K562 (cell line): ENCODE results near the gene UBR4. TPM values are rescaled to one million over a fixed set of nuclear protein-coding genes. Genes with fewer than 3 reads are reported as not detected.

ENCODE experiments used
- ATAC-seq: fragments of 200-7000 bp; cut with Tn5 transposase; 3 replicates; pipeline ENCODE4 v1.9.1; 2020; ENCODE audit warnings: moderate library complexity
- BruUV-seq: library from RNA; stranded (reverse); fragments of 400-500 nt; replicated peaks from 2 replicates; lab custom pipeline; 2021; lab: Mats Ljungman, UMichigan
- CTCF ChIA-PET: fragments of 300-600 bp; formaldehyde crosslinking; extraction: SDS; loops from one replicate; lab custom pipeline; 2021; ENCODE audit warnings: low intra/inter-chr PET ratio; lab: Yijun Ruan, JAX
- POLR2A ChIA-PET: fragments of 300-600, 350-650 bp; sonication (Branson Sonifier 250); formaldehyde crosslinking; extraction: SDS; loops from one replicate; lab custom pipeline; 2021; ENCODE audit warnings: antibody characterized with exemption, inconsistent platforms; lab: Yijun Ruan, JAX
- DNase-seq, 4 experiments: peaks; one replicate each; pipeline versions ENCODE4 v3.0.0 to v3.0.0-alpha.2; 2011 to 2018; ENCODE audit warnings: low spot score in 3 of 4, mixed read lengths in 3 of 4; ENCODE audit errors: extremely low read depth in 1 of 4
- FAIRE-seq: peaks from 2 replicates; lab custom pipeline; 2011; peaks lifted over from hg19 to GRCh38; lab: Jason Lieb, UNC
- H2AFZ ChIP-seq: 2 replicates; pipeline ENCODE4 v1.6.0; 2011; ENCODE audit warnings: low read depth, low read length, control low read depth, inconsistent platforms
- H3K27ac ChIP-seq: fragments of 200-600 bp; 3 replicates; pipeline ENCODE4 v1.8.0; 2011; ENCODE audit warnings: low read depth, mild to moderate bottlenecking, control low read depth, inconsistent platforms, low read length, moderate library complexity, mixed read lengths; ENCODE audit errors: extremely low read depth
- H3K27me3 ChIP-seq, 2 experiments: fragments of 300-600 bp in 1 of 2; 2 replicates in 1 of 2; 3 replicates in 1 of 2; pipeline versions ENCODE4 v1.6.0 to v1.8.0; 2011; ENCODE audit warnings: inconsistent platforms in 2 of 2, low read length in 2 of 2, mild to moderate bottlenecking in 1 of 2, mixed read lengths in 1 of 2, moderate library complexity in 1 of 2; ENCODE audit not compliant: control insufficient read depth in 2 of 2, insufficient read depth in 2 of 2
- H3K36me3 ChIP-seq: fragments of 300-600 bp; 3 replicates; pipeline ENCODE4 v1.8.0; 2011; ENCODE audit warnings: mild to moderate bottlenecking, low read length, inconsistent platforms; ENCODE audit not compliant: control insufficient read depth, insufficient read depth
- H3K4me1 ChIP-seq, 2 experiments: fragments of 200-600 bp in 1 of 2; replicated peaks in 1 of 2; 2 replicates in 1 of 2; 3 replicates in 1 of 2; pipeline versions ENCODE4 v1.5.1 to v1.8.0; 2011; ENCODE audit warnings: inconsistent platforms in 2 of 2, low read length in 2 of 2, mild to moderate bottlenecking in 1 of 2, mixed read lengths in 1 of 2, moderate library complexity in 1 of 2; ENCODE audit not compliant: control insufficient read depth in 2 of 2, insufficient read depth in 2 of 2
- H3K4me2 ChIP-seq: 2 replicates; pipeline ENCODE4 v1.6.1; 2011; ENCODE audit warnings: low read length, control low read depth, inconsistent platforms, mixed read lengths; ENCODE audit not compliant: insufficient read depth
- H3K4me3 ChIP-seq: fragments of 200-600 bp; sonication (generic), shearing (Covaris generic); 2 replicates; pipeline ENCODE4 v1.5.1; 2016; ENCODE audit warnings: control low read depth, inconsistent platforms
- H3K79me2 ChIP-seq: fragments of 200-600 bp; 3 replicates; pipeline ENCODE4 v1.8.0; 2011; ENCODE audit warnings: low read length, inconsistent platforms; ENCODE audit not compliant: control insufficient read depth, insufficient read depth
- H3K9ac ChIP-seq, 2 experiments: 2 replicates each; pipeline versions ENCODE4 v1.6.0 to v1.6.1; 2011; ENCODE audit warnings: low read depth in 2 of 2, low read length in 2 of 2, control low read depth in 1 of 2, inconsistent platforms in 1 of 2, mild to moderate bottlenecking in 1 of 2, mixed read lengths in 1 of 2; ENCODE audit not compliant: insufficient read depth in 1 of 2
- H3K9me1 ChIP-seq: one replicate; pipeline ENCODE4 v1.6.0; 2011; ENCODE audit warnings: inconsistent platforms, mild to moderate bottlenecking, low read length, moderate library complexity; ENCODE audit not compliant: control insufficient read depth, insufficient read depth
- H3K9me3 ChIP-seq: replicated peaks from 2 replicates; pipeline ENCODE4 v1.5.1; 2011; ENCODE audit warnings: low read depth, low read length, inconsistent platforms; ENCODE audit not compliant: control insufficient read depth, insufficient read depth
- H4K20me1 ChIP-seq: replicated peaks from 2 replicates; pipeline ENCODE4 v1.6.1; 2011; ENCODE audit warnings: low read length, inconsistent platforms, mixed read lengths; ENCODE audit not compliant: control insufficient read depth, insufficient read depth
- ASH1L ChIP-seq: fragments of 450-650 bp; IDR thresholded peaks from 2 replicates; pipeline ENCODE4 v1.6.1; 2018; ENCODE audit warnings: borderline replicate concordance, mild to moderate bottlenecking, low read depth; ENCODE audit not compliant: partially characterized antibody
- E2F6 ChIP-seq, 2 experiments: IDR thresholded peaks; 2 replicates each; pipeline ENCODE4 v1.6.1; 2011; ENCODE audit warnings: borderline replicate concordance in 1 of 2, control low read depth in 1 of 2, low read depth in 1 of 2, low read length in 1 of 2, mild to moderate bottlenecking in 1 of 2, mixed read lengths in 1 of 2, moderate library complexity in 1 of 2; ENCODE audit not compliant: insufficient read depth in 1 of 2, insufficient read length in 1 of 2, poor library complexity in 1 of 2, severe bottlenecking in 1 of 2; ENCODE audit errors: extremely low read depth in 1 of 2
- ESRRA ChIP-seq: fragments of 450-650 bp; IDR thresholded peaks from 2 replicates; pipeline ENCODE4 v1.6.1; 2014; ENCODE audit warnings: low read depth, mild to moderate bottlenecking, moderate library complexity, borderline replicate concordance
- HLTF ChIP-seq: fragments of 450-650 bp; IDR thresholded peaks from 2 replicates; pipeline ENCODE4 v1.6.1; 2016
- HMGN3 ChIP-seq: IDR thresholded peaks from 2 replicates; pipeline ENCODE4 v1.6.1; 2011; ENCODE audit warnings: borderline replicate concordance, low read depth, mild to moderate bottlenecking, mixed read lengths, low read length; ENCODE audit not compliant: insufficient read length; ENCODE audit errors: extremely low read depth
- MYC ChIP-seq, 2 experiments: fragments of 250-450 bp in 1 of 2; sonication (Bioruptor Pico) in 1 of 2; IDR thresholded peaks; 2 replicates each; pipeline versions ENCODE4 v1.5.1 to v1.6.1; 2012 to 2021; ENCODE audit warnings: low read depth in 2 of 2, borderline replicate concordance in 1 of 2, improper control_type of control experiment in 1 of 2, low read length in 1 of 2, mild to moderate bottlenecking in 1 of 2, moderate library complexity in 1 of 2
- NFIX ChIP-seq: fragments of 250-450 bp; sonication (Bioruptor Pico); IDR thresholded peaks from 2 replicates; pipeline ENCODE4 v1.4.0; 2020; ENCODE audit warnings: low read depth, mild to moderate bottlenecking, moderate library complexity
- NUFIP1 ChIP-seq: fragments of 450-650 bp; IDR thresholded peaks from 2 replicates; pipeline ENCODE4 v1.6.1; 2018; ENCODE audit not compliant: partially characterized antibody
- SMARCA5 ChIP-seq: fragments of 450-650 bp; IDR thresholded peaks from 2 replicates; pipeline ENCODE4 v1.6.1; 2016
- ZEB2 ChIP-seq: fragments of 450-650 bp; IDR thresholded peaks from 2 replicates; pipeline ENCODE4 v1.6.1; 2016
- ZNF143 ChIP-seq: sonication (generic); formaldehyde crosslinking; IDR thresholded peaks from 2 replicates; pipeline ENCODE4 v1.9.0; 2022; ENCODE audit warnings: mild to moderate bottlenecking, missing genetic modification reagents
- WGBS: fragments of 100-300 bp; shearing (Covaris generic); methylation state at CpG from one replicate; pipeline ENCODE4 v1.1.6; 2016; ENCODE audit warnings: low coverage, mixed read lengths; ENCODE audit not compliant: insufficient coverage; ENCODE audit errors: missing lambda C conversion rate; 5-methylcytosine and 5-hydroxymethylcytosine counted together
- in situ Hi-C: fragments of 300-500 bp; cut with MboI; formaldehyde crosslinking; loops from 4 replicates; pipeline ENCODE4 v1.15.0; 2018; ENCODE audit warnings: inconsistent platforms, mixed read lengths
- intact Hi-C: fragments of 100-400 bp; cut with micrococcal nuclease; formaldehyde crosslinking; loops from 2 replicates; pipeline ENCODE4 v1.14.2; 2022
- polyA plus RNA-seq, 8 experiments: library from polyadenylated mRNA; depleted of rRNA in 4 of 8; stranded (reverse) in 5 of 8; unstranded in 3 of 8; fragments of >200 nt; fragmentation: Nextera tagmentation in 2 of 8; fragmentation: Illumina TruSeq in 1 of 8; extraction: Ambion mirVana in 2 of 8; extraction: Trizol in 1 of 8; gene quantifications; 2 replicates each; pipeline versions ENCODE4 v1.2.1 to v1.2.3, GENCODE V29; 2011 to 2014; ENCODE audit warnings: inconsistent platforms in 1 of 8, missing spikeins in 1 of 8
- total RNA-seq, 7 experiments: library from RNA; depleted of rRNA in 6 of 7; stranded (reverse); fragments of >200 nt in 6 of 7; fragmentation: Illumina TruSeq in 2 of 7; extraction: Trizol in 2 of 7; gene quantifications; 2 replicates each; pipeline versions ENCODE4 v1.2.1 to v1.2.3, GENCODE V29; 2011 to 2021; ENCODE audit warnings: low replicate concordance in 1 of 7
- TF ChIP-seq, protein P1 (sequence below): fragments of 450-650 bp; IDR thresholded peaks from 2 replicates; pipeline ENCODE4 v1.6.1; 2016; ENCODE audit warnings: mild to moderate bottlenecking
- TF ChIP-seq, protein P2 (sequence below): fragments of 450-650 bp; IDR thresholded peaks from 2 replicates; pipeline ENCODE4 v1.6.1; 2018; ENCODE audit not compliant: partially characterized antibody
- TF ChIP-seq, protein P3 (sequence below), 2 experiments: fragments of 450-650 bp; IDR thresholded peaks; 2 replicates each; pipeline ENCODE4 v1.6.1; 2016

The UBR4 gene
- total and polyA plus RNA-seq, 9 of the 15 experiments (the other 6 are each of a cell fraction or from before 2014, with no cell fraction given) = 55.4 to 277 (median 123) TPM

DNA sequence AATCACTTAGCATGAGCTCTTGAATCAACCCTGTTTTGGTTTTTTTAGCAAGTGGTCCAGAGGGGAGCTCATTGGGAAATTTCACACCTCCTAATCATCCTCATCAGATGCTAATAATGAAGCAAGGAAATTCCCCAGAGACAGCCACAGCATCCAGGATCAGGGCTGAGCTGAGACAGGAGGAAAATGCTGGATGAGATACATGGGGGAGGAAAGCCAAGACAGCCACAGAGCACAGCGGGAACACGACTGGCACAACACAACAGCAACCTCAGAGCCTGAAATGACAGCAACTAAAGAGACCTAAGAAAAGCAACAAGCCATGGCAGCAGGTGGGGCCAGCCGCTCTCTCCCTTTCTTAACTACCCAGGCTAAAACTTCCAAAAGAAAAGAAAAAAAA, 70.4 kb downstream of the UBR4 start:
- intact Hi-C loops = no loop called here
- Histone ChIP-seq H2AFZ (no peak overlapping the region), H3K27ac (no peak overlapping the region), H3K27me3 (no peaks in the 10 kb centered on the region), H3K79me2 (peaks cover 3% of the 10 kb centered on the region; the same call in 1 of the 3 replicates), H3K4me1 (no peaks in the 10 kb centered on the region), H3K4me3 (no peak overlapping the region), H3K4me2 (no peak overlapping the region), H3K36me3 (peaks cover 98% of the 10 kb centered on the region), H3K9ac (no peak overlapping the region), H4K20me1 (no peaks in the 10 kb centered on the region), H3K9me1 (no peaks in the 10 kb centered on the region), H3K9me3 (no peaks in the 10 kb centered on the region)
- WGBS = 93% methylated on average over 3 of the region's 3 CpGs
- ATAC-seq = no peak
- ChIA-PET CTCF (no interaction called here), POLR2A (interaction anchor here (0.7 to 2.9 kb wide), 9 partner anchors 8 to 99 kb away, joined by 3 to 22 read pairs (median 3); no protein-coding TSS in a partner anchor)
- no peak for FAIRE-seq
- in situ Hi-C loops = no loop called here
- no TSS peak for BruUV-seq
- DNase-seq = no peak
- no peak for TF ChIP-seq E2F6 (IDR thresholded peaks at IDR 0.05; ENCODE audit: borderline replicate concordance in 1 of 2, extremely low read depth in 1 of 2, insufficient read depth in 1 of 2, insufficient read length in 1 of 2, low read depth in 1 of 2, low read length in 1 of 2, poor library complexity in 1 of 2, severe bottlenecking in 1 of 2)
- TF ChIP-seq SMARCA5 = no peak
- no peak for TF ChIP-seq NUFIP1
- no peak for TF ChIP-seq MYC (IDR thresholded peaks at IDR 0.05; ENCODE audit: low read depth, low read length)
- no peak for TF ChIP-seq MYC (CRISPR knock-in tag; IDR thresholded peaks at IDR 0.05; ENCODE audit: borderline replicate concordance, low read depth)
- TF ChIP-seq ZNF143 (CRISPR knock-in tag) = no peak
- no peak for TF ChIP-seq NFIX (CRISPR knock-in tag)
- TF ChIP-seq, protein P1, sequence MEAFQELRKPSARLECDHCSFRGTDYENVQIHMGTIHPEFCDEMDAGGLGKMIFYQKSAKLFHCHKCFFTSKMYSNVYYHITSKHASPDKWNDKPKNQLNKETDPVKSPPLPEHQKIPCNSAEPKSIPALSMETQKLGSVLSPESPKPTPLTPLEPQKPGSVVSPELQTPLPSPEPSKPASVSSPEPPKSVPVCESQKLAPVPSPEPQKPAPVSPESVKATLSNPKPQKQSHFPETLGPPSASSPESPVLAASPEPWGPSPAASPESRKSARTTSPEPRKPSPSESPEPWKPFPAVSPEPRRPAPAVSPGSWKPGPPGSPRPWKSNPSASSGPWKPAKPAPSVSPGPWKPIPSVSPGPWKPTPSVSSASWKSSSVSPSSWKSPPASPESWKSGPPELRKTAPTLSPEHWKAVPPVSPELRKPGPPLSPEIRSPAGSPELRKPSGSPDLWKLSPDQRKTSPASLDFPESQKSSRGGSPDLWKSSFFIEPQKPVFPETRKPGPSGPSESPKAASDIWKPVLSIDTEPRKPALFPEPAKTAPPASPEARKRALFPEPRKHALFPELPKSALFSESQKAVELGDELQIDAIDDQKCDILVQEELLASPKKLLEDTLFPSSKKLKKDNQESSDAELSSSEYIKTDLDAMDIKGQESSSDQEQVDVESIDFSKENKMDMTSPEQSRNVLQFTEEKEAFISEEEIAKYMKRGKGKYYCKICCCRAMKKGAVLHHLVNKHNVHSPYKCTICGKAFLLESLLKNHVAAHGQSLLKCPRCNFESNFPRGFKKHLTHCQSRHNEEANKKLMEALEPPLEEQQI = no peak
- TF ChIP-seq, protein P2, sequence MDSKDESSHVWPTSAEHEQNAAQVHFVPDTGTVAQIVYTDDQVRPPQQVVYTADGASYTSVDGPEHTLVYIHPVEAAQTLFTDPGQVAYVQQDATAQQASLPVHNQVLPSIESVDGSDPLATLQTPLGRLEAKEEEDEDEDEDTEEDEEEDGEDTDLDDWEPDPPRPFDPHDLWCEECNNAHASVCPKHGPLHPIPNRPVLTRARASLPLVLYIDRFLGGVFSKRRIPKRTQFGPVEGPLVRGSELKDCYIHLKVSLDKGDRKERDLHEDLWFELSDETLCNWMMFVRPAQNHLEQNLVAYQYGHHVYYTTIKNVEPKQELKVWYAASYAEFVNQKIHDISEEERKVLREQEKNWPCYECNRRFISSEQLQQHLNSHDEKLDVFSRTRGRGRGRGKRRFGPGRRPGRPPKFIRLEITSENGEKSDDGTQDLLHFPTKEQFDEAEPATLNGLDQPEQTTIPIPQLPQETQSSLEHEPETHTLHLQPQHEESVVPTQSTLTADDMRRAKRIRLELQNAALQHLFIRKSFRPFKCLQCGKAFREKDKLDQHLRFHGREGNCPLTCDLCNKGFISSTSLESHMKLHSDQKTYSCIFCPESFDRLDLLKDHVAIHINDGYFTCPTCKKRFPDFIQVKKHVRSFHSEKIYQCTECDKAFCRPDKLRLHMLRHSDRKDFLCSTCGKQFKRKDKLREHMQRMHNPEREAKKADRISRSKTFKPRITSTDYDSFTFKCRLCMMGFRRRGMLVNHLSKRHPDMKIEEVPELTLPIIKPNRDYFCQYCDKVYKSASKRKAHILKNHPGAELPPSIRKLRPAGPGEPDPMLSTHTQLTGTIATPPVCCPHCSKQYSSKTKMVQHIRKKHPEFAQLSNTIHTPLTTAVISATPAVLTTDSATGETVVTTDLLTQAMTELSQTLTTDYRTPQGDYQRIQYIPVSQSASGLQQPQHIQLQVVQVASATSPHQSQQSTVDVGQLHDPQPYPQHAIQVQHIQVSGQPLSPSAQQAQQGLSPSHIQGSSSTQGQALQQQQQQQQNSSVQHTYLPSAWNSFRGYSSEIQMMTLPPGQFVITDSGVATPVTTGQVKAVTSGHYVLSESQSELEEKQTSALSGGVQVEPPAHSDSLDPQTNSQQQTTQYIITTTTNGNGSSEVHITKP = no peak
- no peak for TF ChIP-seq HMGN3
- no peak for TF ChIP-seq HLTF
- no peak for TF ChIP-seq ZEB2
- TF ChIP-seq ASH1L = no peak
- TF ChIP-seq ESRRA = no peak
- TF ChIP-seq, protein P3, sequence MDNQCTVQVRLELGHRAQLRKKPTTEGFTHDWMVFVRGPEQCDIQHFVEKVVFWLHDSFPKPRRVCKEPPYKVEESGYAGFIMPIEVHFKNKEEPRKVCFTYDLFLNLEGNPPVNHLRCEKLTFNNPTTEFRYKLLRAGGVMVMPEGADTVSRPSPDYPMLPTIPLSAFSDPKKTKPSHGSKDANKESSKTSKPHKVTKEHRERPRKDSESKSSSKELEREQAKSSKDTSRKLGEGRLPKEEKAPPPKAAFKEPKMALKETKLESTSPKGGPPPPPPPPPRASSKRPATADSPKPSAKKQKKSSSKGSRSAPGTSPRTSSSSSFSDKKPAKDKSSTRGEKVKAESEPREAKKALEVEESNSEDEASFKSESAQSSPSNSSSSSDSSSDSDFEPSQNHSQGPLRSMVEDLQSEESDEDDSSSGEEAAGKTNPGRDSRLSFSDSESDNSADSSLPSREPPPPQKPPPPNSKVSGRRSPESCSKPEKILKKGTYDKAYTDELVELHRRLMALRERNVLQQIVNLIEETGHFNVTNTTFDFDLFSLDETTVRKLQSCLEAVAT (IDR thresholded peaks at IDR 0.05) = no peak
